A673 (cell line): ENCODE results near the gene GPR176.
"Not testable (repeated sequence)": the region's sequence is repeated elsewhere in the genome, so short reads cannot be mapped to it uniquely, and the experiment has no call there.

Experiments
- CTCF ChIP-seq: fragments of 300-800, 200-600 bp; sonication (generic); conservative IDR thresholded peaks from 2 replicates; pipeline ENCODE4 v1.5.1; 2017; ENCODE audit warnings: low read depth, mild to moderate bottlenecking, antibody characterized with exemption, low read length, moderate library complexity, mixed read lengths
- EZH2 ChIP-seq: fragments of 200-600 bp; sonication (generic); IDR thresholded peaks from 2 replicates; pipeline ENCODE4 v1.6.1; 2017; ENCODE audit warnings: borderline replicate concordance, low read depth, mild to moderate bottlenecking, mixed read lengths, antibody characterized with exemption, low read length; ENCODE audit not compliant: poor library complexity, severe bottlenecking

GRCh38 chr15:39812651-39813050, 107.4 kb downstream of the GPR176 start:
- not testable (repeated sequence) for TF ChIP-seq CTCF, EZH2
